Stimulated activated CD4-positive, alpha-beta T cell treated with anti-CD3 and anti-CD28 coated beads, Interleukin-12 subunit alpha, Interleukin-12 subunit beta, amount 100 ng/mL, for 4 hours (primary cell): ENCODE measurements around the gene PDE4B.

Experiments used
- DNase-seq: peaks from one replicate; pipeline ENCODE4 v3.0.0-alpha.2; 2020

Gene PDE4B

DNA sequence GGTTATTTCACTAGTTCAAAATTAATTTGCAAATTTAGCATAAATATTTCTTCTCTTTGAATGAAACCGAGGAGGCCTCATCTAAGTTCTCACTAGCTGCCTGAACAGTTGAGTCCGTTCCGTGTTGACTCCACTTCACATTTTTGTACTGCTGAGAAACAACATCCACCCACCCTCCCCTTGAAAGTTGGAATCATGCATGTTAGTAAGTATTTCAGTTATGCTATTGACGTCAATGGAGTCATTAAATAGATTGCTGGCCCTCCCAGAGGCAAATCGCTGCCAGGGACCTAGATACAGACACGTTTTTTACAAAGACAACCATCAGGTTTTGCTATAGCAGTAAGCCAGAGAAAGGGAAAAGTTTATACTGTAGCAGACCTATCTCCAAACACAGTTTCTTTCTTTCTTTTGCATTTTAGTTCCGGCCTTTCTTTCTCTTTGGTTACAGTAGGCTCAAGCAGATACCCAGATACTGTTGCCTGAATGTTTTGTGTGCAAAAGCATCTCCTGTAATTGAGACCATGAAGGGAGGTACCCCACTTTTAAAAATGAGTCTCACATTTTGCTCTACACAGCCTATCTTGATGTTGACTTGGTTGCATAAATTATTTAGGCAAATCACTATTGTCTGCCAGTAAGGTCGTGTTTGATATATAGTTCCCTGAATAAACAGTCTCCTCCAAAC lies 478.7 kb downstream of the PDE4B start:
- peak; percentile 37 for DNase-seq

DNA sequence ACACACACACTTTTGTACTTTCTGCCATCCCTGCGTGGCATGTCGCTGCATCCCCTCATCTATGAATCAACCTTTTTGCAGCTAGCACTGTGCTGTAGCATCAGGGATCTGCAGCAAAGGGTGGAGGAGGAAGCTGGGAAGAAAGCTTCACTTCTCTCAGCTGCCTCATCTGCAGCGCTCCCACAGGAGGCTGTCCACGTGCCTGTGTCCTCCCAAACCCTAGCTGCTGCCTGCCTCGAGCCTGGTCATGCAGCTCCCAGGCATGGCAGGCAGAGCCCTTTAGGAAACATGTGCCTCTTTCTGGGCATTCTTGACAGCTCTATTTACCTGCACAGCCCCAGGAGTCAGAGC lies 479.2 kb downstream of the PDE4B start:
- DNase-seq: no peak

DNA sequence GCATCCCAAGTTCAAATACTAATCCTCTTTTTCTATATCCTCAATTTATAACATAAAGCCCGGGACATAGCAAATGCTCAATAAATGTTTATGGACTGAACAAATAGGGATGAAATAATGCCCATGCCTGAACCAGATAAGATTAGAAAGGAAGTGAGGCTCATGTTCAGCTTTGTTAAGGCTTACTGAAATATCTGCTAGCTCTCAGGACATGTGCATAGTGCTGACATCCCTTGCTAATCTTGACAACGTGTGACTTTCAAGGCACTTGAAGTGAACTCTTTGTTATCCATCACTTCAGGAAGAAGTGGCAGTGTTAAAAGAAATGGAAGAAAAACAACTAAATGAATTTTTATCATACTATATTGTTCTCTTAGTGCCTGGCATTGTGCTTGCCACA lies 481.0 kb downstream of the PDE4B start:
- DNase-seq: no peak

DNA sequence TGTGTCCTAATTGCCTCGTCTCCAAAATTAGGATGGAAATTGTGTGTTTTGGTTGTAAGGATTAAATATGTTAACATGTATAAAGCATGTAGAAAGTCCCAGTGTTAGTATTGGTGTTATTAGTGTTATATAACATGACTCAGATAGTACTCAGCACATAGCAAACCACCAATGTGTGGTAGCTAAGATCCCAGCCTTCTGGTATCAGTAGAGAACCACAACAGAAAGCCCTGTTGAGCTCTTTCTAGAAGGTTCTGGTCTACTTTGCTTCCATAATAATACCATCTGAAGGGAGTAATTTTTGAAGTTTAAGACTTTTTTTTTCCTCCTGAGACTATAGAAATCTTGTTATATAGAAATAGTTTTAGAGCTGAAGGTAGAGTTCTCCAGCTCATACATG lies 481.9 kb downstream of the PDE4B start:
- DNase-seq: no peak

DNA sequence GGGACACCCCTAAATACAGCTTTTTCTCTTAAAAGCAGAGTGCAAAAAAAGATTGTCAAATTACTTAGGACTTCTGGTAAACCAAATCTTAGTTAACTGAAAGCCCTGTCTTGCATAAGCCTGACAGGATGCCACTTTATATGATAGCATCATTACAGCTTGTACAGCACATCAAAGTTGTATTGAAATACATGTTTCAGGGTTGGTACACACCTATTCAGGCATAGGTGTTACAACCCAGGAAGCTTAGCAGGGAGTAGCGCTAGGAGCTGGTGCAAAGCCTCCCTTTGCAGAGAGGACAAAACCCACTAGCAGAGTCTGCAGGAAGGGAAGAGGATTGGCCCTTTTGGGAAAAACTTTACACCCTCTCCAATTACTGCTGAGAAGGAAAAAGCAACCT lies 482.4 kb downstream of the PDE4B start:
- no peak for DNase-seq

DNA sequence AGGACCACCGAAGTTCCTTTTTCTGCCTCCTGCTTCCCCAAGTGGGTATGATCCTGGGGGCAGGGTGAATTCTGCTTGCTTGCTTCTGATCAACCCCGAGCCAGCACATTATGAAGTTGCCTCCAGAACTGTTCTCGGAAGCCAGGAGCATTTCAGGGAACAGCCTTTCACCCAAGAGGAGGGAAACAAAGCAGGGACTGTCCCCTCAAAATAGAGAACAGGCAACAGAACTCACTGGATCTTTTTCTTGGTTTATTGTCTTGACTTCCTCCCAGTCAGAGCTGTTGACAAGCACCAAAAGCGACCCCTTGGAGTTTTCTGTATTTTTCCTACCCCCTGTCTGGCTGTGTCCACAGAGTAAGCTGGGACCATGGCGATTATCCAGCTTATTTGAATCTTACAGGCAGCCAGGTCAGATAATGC lies 482.9 kb downstream of the PDE4B start:
- no peak for DNase-seq

DNA sequence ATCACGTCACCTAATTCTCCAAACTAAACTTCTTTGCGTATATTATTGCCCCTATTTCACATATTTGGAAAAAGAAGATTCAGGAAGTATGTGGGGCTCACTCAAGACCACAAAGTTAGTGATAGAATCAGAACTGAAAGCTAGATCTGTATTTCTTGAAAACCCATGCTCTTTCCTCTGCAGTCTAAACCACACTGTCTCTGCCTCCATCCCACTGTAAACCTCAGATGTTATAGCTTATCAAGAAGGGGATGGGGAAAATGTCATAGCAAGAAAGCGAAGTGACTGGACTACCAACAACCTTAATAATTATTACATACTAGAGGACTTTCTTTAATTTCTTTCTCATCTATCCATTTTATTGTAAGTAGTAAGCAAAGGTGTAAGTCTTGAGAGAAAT lies 483.5 kb downstream of the PDE4B start:
- no peak for DNase-seq

DNA sequence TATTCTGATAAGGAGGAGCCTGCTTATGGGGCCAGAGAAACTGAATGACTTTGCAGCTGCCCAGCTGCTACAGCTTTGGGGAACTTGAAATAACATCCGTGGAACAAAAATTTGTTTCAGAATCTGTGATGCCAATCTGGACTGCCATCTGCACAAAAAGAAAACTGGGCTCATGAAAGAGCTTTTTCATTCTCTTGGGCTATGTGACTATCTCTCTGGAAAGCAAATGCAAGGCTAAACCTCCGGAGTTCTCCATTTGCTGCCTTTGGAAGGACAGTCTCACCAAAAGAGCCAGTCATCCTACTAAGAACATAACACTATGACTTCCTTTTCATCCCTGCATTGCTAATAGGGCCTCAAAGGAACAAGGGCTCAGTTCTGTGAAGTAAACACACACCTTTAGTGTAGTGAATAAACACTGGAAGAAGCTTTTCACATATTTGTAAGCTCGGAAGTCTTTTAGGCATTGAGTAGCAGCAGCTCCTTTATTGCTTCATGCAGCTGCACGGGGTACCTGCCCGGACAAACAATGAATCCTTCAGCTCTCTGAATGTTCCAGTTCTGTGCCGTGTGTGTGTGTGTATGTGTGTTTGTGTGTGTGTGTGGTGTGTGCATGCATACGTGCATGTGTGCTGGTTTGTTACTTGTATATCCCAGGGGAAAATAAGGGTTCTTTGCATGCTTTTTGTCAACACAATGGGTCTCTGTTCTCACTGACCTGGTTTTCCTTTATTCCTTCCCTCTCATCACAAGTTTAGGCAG lies 485.7 kb downstream of the PDE4B start:
- DNase-seq: no peak

DNA sequence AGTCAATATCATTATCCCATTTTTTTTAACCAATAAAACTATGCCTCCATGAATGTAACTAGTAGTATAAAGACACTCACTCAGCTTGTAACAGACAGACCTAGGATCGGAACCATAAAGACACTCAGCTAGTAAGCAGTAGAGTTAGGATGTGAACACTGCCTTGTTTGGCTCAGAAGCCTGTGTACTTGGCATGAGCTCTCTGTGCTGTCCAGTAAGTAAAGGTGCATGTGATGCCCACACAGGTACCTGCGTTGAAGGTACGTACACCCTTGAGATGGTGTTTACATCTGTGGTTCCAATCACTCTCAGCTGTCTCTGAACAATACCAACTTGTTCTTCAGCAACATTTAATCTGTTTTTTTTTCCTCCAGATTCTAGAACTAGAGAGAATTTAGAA lies 489.1 kb downstream of the PDE4B start:
- no peak for DNase-seq

DNA sequence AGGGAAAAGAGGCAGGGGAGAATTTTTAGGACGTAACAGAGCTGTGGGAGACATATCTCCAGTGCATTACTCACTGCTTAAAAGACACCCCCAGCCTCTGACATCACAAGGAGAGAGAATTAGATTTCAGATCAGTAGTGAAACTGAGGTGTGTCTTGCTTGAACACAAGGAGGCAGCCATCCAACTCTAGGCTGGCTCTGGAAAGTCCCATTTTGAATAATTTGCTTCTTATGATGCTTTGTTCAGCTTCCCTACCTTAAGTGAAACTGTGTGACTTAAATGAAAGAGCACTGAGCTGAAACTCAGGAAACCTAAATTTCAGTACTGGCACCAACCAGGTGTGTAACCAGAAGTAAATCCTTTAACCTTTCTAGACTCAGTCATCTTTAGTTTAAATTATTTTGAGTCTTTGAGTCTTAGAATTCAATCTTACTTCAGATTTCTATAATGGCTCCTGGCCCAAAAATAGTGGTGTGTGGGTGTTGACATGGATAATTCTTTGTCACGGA lies 489.7 kb downstream of the PDE4B start:
- peak; percentile 38 for DNase-seq

DNA sequence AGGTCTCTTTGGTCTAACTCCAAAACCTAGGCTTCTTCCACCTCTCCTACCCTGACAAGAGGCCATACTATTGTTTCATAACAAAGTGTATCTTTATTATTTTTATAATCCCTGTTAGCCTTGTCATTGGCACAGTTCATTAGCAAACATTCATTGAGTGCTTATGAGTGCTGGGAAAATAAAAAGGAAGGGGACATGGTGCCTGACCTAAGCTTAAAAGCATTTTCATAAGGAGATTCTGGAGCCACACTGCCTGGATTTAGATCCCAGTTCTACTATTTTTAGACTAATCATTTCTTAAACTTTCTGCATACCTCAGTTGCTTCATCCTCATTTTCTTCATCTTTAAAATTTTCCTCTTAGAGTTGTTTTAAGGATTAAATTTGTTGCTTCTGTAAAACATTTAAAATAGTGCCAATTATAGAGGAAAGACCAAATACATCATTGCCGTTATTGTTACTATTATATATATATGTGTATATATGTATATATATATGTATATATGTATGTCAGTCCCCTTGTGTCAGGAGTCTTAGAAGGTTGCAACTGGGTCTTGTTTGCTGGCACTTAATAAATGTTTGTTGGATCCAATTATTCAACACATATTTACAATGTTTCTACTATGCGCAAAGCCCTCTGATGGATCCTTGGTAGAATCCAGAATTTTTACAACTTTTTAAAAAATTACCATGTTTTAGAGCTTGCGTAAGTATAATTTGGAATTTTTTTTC lies 490.4 kb downstream of the PDE4B start:
- no peak for DNase-seq

DNA sequence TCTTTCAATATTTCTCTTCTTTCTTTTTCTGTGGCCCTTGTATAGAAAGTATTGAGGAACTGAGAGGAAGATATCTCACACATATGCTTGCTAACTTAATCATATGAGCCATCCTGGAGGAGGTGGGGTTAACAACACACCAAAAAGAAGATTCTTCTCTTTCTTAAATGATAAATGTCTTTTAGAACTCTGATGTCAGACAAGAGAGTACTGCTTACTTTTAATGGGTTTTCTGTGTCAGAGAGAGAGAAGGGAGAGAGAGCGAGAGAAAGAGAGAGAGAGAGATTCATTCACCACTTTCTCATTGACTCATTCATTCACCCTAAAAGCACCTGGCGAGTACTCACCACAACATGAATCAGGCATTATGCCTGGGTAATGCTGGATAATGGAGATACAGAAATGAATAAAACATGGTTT lies 490.9 kb downstream of the PDE4B start:
- DNase-seq: no peak

DNA sequence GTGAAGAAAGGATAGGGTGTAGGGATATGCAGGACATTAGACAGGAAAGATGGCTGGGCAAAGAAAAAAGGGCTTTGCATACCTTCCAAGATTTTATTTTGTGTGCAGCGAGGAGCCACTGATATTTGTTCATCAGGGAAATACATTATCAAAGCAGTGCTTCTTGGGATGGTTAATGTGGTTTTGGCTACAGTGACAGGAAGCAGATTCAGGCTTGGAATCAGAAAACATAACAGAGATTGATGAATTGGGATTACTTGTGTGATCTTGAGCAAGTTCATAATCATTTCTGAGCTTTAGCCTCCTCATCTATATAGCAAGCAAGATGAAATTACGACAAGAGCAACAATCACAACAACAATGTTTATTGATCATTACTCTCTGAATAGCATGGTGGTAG lies 492.1 kb downstream of the PDE4B start:
- no peak for DNase-seq

DNA sequence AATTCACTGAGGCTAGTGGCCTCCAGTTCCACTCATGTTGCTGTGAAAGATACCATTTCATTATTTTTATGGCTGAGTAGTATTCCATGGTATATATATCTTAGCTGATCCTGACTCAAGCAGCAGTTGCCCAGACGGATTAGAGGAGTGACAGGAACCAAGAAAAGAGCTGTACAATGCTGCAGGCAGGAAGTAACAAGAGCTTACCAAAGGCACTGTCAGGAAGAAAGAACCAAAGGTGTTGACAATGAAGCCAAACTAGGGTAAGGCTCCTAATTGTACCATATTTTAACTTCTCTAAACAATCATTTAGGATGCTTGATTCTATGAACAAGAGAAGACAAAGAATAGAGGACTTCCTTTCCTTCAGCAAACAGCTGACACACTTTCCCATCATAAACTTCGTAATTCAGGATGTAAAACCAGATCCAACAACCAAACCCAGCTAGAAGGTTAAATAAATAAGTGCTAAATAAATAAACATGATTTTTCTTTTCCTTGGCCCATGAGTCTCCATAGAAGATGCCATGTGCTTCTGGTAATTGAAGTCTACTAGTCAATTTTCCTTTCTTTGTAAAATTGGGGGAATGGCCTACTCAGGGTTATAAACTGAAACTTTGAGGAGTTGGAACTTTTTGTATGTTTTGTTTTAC lies 493.0 kb downstream of the PDE4B start:
- DNase-seq: no peak

DNA sequence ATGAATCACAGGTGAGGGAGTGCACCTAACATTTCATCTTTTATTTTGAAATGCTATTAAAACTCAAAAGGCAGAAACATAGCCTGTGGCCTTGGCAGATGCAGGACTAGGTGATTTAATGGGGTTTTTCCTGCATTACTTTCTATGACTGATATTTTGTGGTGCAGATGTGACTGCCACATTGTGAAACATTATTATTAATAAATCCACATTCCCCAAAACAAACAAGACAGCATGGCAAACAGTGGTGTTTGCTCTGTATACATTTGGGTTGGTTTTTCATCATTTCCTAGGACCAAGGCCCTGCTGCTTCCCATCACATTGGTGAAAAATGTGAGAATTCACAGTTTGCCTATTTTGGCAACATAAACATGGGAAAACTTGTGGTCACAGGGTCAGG lies 493.6 kb downstream of the PDE4B start:
- no peak for DNase-seq

DNA sequence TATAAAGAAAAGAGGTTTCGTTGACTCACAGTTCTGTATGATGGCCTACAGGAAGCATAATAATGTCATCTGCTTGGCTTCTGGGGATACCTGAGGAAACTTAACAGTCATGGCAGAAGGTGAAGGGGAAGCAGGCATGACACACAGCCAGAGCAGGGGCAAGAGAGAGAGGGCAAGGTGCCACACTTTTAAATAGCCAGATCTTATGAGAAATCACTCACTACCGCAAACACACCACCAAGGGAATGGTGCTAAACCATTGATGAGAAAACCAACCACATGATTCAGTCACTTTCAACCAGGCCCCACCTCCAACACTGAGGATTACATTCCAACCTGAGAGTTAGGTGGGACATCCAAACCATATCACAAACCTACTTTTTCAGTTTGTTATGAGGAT lies 495.4 kb downstream of the PDE4B start:
- DNase-seq: no peak

DNA sequence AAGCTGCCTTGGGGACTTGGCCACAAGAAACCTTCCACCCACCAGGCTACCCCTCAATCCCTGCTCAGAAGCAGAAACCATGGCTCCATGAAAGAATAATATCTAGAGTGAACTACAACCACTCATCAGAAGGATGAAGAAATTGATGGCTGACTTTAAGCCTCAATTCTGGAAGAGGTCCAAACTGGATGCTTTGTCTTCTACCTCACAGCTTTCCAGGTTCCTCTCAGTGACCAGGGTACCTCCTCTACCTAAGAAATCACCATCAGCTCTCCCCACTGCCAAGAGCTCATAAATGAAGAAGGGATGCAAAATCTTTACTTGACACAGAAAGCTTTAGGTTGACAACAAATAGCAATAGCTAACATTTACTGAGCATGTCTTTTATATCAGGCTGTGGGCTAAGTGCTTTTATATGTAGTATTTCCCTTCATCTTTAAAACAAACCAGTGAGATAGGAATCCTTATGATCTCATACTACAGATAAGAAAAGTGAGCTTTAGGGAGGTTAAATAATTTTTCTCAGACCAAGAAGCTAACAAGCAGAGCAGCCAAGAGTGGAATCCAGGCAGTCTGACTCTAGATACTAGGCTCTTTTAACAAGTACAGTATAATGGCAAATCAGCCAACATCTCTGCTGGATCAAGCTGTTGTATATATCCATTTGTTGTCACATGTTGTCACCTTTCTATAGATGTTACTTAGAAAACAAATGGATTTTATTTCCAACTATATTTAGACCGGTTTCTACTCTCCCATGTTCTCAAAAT lies 498.3 kb downstream of the PDE4B start:
- no peak for DNase-seq

DNA sequence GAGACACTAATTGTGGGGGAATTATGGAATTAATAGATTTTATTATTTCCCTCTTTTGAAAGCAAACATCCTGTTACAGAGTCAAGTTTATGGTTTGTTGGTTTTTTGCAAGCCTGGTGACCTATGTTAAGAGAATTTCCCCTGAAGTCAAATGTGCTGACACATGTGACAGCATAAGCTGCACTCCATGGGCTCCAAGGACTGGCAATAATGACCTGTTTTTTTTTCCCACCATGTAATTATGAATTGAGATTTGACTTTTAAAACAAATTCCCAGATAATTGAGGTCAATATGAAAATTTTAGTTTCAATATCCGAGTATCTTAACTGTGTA lies 498.8 kb downstream of the PDE4B start:
- no peak for DNase-seq

DNA sequence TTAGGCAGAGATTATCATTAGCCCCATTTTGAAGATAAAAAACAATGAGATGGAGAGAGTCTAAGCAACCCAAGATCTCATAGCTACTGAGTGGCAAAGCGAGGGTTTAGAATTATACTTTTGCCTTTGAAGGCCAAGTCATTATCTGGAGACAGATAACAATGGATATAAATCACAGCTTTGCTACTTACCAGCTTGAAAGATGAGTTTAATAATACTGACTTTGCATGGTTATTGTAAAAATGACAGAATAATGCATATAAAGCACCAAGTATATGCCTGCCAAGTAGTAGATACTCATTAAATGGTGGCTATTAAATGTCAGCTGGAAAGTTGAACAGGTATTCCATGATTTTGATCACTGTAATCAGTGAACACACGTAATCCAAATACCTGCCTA lies 499.6 kb downstream of the PDE4B start:
- DNase-seq: no peak

DNA sequence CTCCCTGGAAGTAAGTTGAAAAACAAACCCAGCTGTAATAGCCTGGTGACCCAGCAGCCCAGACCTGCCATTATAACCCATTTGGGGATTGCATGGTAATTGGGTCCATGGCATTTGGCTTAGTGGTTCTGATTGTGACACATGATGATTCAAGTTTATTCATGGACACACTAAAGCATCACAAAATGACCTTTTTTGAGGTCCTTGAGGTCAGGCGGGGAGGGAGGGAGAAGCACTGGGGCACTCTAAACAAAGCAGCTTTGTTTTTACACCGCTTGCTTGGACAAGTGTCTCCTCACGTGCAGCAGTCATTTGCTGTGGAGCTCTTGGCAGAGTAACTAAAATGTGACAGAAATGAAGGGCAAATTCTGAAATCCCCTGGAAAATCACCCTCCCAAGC lies 500.2 kb downstream of the PDE4B start:
- no peak for DNase-seq

DNA sequence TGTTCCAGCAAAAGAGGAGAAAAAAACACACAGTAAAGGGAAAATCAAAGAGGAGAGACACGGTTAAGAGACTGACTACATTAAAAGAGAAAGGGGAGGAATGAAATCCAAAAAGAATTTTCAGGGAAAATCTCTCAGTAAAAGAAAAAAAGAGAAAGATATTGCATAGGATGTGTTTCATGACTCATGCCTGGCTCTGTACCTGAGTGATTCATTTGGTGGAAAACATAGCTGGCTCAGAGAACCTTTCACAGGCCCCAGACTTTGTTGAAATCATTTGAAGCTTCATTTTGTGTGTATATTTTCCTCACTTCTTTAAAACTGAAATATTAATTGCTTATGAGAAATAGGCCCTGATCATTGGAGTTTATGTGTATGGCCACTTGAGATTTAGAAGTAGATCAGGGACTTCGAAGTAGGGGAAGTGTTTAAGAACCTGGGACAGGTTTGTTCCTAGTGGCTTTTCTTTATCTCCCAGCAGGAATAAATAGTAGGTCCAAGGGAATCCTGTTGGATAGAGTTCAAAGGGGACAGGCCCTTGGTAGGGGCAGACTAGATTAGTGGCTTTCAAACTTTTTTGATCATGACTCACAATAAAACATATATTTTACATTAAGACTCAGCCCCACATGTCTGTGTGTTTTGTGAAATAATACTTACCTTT lies 502.1 kb downstream of the PDE4B start:
- DNase-seq: no peak

DNA sequence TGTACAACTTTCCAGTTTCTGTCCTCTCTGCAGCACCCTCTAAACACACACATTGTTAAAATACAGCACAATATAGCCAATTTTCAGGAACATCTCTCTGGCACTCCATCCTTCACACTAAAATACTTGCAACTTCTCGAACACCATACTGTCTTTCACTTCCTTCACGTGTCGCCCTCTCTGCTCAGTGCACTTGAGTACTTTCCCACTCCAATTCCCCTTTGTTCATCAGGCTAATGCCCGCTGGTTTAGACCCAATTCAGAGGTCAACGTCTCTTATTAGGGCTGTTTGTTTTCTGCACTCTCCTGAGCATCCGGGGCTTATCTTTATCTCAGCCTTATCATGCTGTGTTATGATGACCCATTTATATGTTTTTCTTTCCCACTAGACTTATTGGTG lies 503.1 kb downstream of the PDE4B start:
- no peak for DNase-seq
